ENCODE results near the gene SBK1.

GRCh38 chr16:28289048-28289447 lies 3.3 kb upstream of the SBK1 start:
- TF ChIP-seq, protein P1, sequence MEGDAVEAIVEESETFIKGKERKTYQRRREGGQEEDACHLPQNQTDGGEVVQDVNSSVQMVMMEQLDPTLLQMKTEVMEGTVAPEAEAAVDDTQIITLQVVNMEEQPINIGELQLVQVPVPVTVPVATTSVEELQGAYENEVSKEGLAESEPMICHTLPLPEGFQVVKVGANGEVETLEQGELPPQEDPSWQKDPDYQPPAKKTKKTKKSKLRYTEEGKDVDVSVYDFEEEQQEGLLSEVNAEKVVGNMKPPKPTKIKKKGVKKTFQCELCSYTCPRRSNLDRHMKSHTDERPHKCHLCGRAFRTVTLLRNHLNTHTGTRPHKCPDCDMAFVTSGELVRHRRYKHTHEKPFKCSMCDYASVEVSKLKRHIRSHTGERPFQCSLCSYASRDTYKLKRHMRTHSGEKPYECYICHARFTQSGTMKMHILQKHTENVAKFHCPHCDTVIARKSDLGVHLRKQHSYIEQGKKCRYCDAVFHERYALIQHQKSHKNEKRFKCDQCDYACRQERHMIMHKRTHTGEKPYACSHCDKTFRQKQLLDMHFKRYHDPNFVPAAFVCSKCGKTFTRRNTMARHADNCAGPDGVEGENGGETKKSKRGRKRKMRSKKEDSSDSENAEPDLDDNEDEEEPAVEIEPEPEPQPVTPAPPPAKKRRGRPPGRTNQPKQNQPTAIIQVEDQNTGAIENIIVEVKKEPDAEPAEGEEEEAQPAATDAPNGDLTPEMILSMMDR (conservative IDR thresholded peaks at IDR 0.05) = no peak
- TF ChIP-seq EZH2 (IDR thresholded peaks at IDR 0.05; ENCODE audit: low read depth) = no peak
